ENCODE measurements around the gene MYPOP. TPM values are rescaled to one million over a fixed set of nuclear protein-coding genes. Genes with fewer than 3 reads are reported as not detected.

MYPOP gene
- total and polyA plus RNA-seq, 10 of the 15 experiments (the other 5 are each of a cell fraction or from before 2014, with no cell fraction given): 0.47 to 9.4 (median 1.4) TPM

GRCh38 chr19:45881082-45881908 lies 21.1 kb downstream of the MYPOP start (continued):
- peak; percentile 44; the same call in 1 of the 2 replicates for TF ChIP-seq MLLT1 (IDR thresholded peaks at IDR 0.05)
- peak in 1 of 2 experiments; percentile 43; a peak in 3 of 4 replicates for TF ChIP-seq IKZF2 (IDR thresholded peaks at IDR 0.05)
- no peak for TF ChIP-seq RAD51 (IDR thresholded peaks at IDR 0.05)
- no peak for TF ChIP-seq WRNIP1 (IDR thresholded peaks at IDR 0.05; ENCODE audit: borderline replicate concordance, low read depth, low read length)

- BruUV-seq (replicated peaks): no TSS peak
- intact Hi-C loops (cut with micrococcal nuclease; ENCODE audit: unreplicated experiment): no loop called here
- RAD21 ChIA-PET (ENCODE audit: unreplicated experiment): interaction anchor here (1.5 to 7.6 kb wide), 3 partner anchors 15 to 63 kb away, joined by 3 to 159 read pairs (median 12); partner anchors contain the start of genes FOXA3 and SYMPK
- TF ChIP-seq HDAC2 (IDR thresholded peaks at IDR 0.05) (no peak), SPI1 (IDR thresholded peaks at IDR 0.05; ENCODE audit: borderline replicate concordance, insufficient read depth, low read depth, low read length) (no peak), SMARCA5 (IDR thresholded peaks at IDR 0.05) (no peak), CBX3 (IDR thresholded peaks at IDR 0.05; ENCODE audit: borderline replicate concordance, low read depth) (no peak), FOXM1 (IDR thresholded peaks at IDR 0.05; ENCODE audit: low read depth, low read length) (no peak), PML (IDR thresholded peaks at IDR 0.05; ENCODE audit: low read length) (no peak), E2F8 (IDR thresholded peaks at IDR 0.05; ENCODE audit: low read depth, partially characterized antibody) (no peak), BRCA1 (IDR thresholded peaks at IDR 0.05; ENCODE audit: low read depth, low read length) (no peak), ZBTB33 (IDR thresholded peaks at IDR 0.05) (no peak), USF2 (IDR thresholded peaks at IDR 0.05; ENCODE audit: borderline replicate concordance, low read depth, low read length) (no peak), BACH1 (IDR thresholded peaks at IDR 0.05; ENCODE audit: borderline replicate concordance) (no peak)
These were observed 22.4 kb downstream of the MYPOP start for GRCh38 chr19:45879971-45880370.

More at GRCh38 chr19:45879971-45880370, 22.4 kb downstream of the MYPOP start:
- H3K27me3 ChIP-seq (replicated peaks in 1 of 2; ENCODE audit: control insufficient read depth in 2 of 2, insufficient read depth in 2 of 2, low read length in 1 of 2): no peaks in the 10 kb centered on the region
- no peaks in the 10 kb centered on the region for H4K20me1 ChIP-seq (ENCODE audit: control insufficient read depth, insufficient read depth)
- ChIA-PET SMC1A (ENCODE audit: uncharacterized antibody, unreplicated experiment) (interaction anchor here (6.0 kb wide), 1 partner anchor 13 kb away, joined by 98 read pairs; the partner anchor contains the start of genes FOXA3 and SYMPK), CTCF (interaction anchor here (0.7 to 9.1 kb wide), 2 partner anchors 17 to 1174 kb away, joined by 4 to 194 read pairs; partner anchors contain the start of genes FOXA3 and SYMPK), POLR2A (interaction anchor here (9.0 kb wide), 1 partner anchor 16 kb away, joined by 178 read pairs; the partner anchor contains the start of genes FOXA3 and SYMPK)
- peaks cover 4% of the 10 kb centered on the region for H3K79me2 ChIP-seq (ENCODE audit: control insufficient read depth, insufficient read depth, low read length)
- no peaks in the 10 kb centered on the region for H3K9me3 ChIP-seq (replicated peaks; ENCODE audit: control insufficient read depth, insufficient read depth, low read length)
- DNase-seq (ENCODE audit: low read depth, low spot score) (no peak), ATAC-seq (no peak), FAIRE-seq (no peak)
- no peak overlapping the region for H3K9ac ChIP-seq (ENCODE audit: control insufficient read depth, insufficient read depth, low read length)
- 59% methylated on average over 2 of the region's 2 CpGs for WGBS (ENCODE audit: insufficient coverage, insufficient replicate concordance, low lambda C conversion rate, missing lambda C conversion rate)
- in situ Hi-C loops (cut with MboI): no loop called here
- H3K27ac ChIP-seq (ENCODE audit: control insufficient read depth, insufficient read depth): no peak overlapping the region
- H2AFZ ChIP-seq (ENCODE audit: control insufficient read depth, low read depth, low read length): no peak overlapping the region
- peaks cover 0 to 1% of the 10 kb centered on the region in 2 experiments; a peak in 1 of 4 replicates for H3K36me3 ChIP-seq (ENCODE audit: control insufficient read depth in 2 of 2, insufficient read depth in 2 of 2, low read length in 1 of 2)
- no peak overlapping the region for H3K4me3 ChIP-seq
- peaks cover 32% of the 10 kb centered on the region for H3K4me1 ChIP-seq (ENCODE audit: control insufficient read depth, insufficient read depth, low read length)
- no peak overlapping the region for H3K4me2 ChIP-seq (ENCODE audit: control insufficient read depth, insufficient read depth)

All from GM12878 (cell line).